DOHH2 (cell line): ENCODE measurements around the gene CAPG.

ENCODE experiments used
- EZH2phosphoT487 ChIP-seq: fragments of 200-600 bp; sonication (generic); IDR thresholded peaks from 2 replicates; pipeline ENCODE4 v1.6.1; 2017; ENCODE audit warnings: borderline replicate concordance, mild to moderate bottlenecking, antibody characterized with exemption, low read length, moderate library complexity, mixed read lengths
- TF ChIP-seq, protein P1 (sequence below): fragments of 200-600 bp; sonication (generic); IDR thresholded peaks from one replicate; pipeline ENCODE4 v1.5.1; 2014; ENCODE audit warnings: antibody characterized with exemption, mild to moderate bottlenecking, low read depth, low read length; ENCODE audit not compliant: poor library complexity, severe bottlenecking

DNA sequence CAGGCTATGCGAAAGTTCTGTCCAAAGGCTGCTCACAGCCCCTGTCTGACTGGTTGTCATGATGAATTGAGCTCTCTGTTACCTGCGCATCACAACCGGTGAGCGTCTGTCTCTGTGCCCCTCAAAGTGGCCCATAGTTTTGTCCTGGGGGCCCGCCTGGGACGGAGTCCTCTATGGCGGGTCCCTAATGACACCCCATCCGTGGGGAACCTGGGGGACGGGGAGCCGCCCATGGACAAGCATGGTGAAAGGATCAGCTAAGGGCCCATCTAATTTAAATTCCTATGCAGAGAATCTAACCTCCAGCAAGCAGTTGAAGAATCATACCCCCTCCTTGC is 55.1 kb downstream of the CAPG start:
- TF ChIP-seq, protein P1, sequence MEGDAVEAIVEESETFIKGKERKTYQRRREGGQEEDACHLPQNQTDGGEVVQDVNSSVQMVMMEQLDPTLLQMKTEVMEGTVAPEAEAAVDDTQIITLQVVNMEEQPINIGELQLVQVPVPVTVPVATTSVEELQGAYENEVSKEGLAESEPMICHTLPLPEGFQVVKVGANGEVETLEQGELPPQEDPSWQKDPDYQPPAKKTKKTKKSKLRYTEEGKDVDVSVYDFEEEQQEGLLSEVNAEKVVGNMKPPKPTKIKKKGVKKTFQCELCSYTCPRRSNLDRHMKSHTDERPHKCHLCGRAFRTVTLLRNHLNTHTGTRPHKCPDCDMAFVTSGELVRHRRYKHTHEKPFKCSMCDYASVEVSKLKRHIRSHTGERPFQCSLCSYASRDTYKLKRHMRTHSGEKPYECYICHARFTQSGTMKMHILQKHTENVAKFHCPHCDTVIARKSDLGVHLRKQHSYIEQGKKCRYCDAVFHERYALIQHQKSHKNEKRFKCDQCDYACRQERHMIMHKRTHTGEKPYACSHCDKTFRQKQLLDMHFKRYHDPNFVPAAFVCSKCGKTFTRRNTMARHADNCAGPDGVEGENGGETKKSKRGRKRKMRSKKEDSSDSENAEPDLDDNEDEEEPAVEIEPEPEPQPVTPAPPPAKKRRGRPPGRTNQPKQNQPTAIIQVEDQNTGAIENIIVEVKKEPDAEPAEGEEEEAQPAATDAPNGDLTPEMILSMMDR, result no peak
- no peak for TF ChIP-seq EZH2phosphoT487
